GM18907 (cell line): ENCODE measurements around the gene GPR152.

ENCODE experiments used
- ATAC-seq: cut with Tn5 transposase; IDR thresholded peaks from one replicate; pipeline ENCODE4 v1.9.1; 2021; ENCODE audit warnings: mild to moderate bottlenecking, moderate library complexity; ENCODE audit not compliant: unreplicated experiment

The GPR152 gene

GRCh38 chr11:67401495-67402191 lies 50.9 kb downstream of the GPR152 start, which contains the start of gene PPP1CA:
PPP1CA (minus strand) TSS chr11:67401858; CDS start chr11:67401782, 76 bp downstream.
- ATAC-seq, result peak; percentile 63
